Effector memory CD4-positive, alpha-beta T cell (primary cell): Measurements from ENCODE around the gene SAT2.
"Not testable (repeated sequence)": the region's sequence is repeated elsewhere in the genome, so short reads cannot be mapped to it uniquely, and the experiment has no call there.

Experiments
- DNase-seq, 3 donors: peaks; one replicate each; pipeline ENCODE4 v3.0.0-alpha.2; 2020
- H3K27ac ChIP-seq: 2 replicates; pipeline ENCODE4 v1.7.0; 2013; ENCODE audit warnings: mild to moderate bottlenecking, low read length, moderate library complexity; ENCODE audit not compliant: insufficient read depth, poor library complexity, severe bottlenecking
- H3K27me3 ChIP-seq: replicated peaks from 2 replicates; pipeline ENCODE4 v1.7.0; 2013; ENCODE audit warnings: mild to moderate bottlenecking, low read length; ENCODE audit not compliant: insufficient read depth, control insufficient read depth, poor library complexity, severe bottlenecking
- H3K36me3 ChIP-seq: 2 replicates; pipeline ENCODE4 v1.7.0; 2013; ENCODE audit warnings: mild to moderate bottlenecking, low read length, moderate library complexity; ENCODE audit not compliant: control insufficient read depth, insufficient read depth
- H3K4me1 ChIP-seq: 2 replicates; pipeline ENCODE4 v1.7.0; 2013; ENCODE audit warnings: low read length, mild to moderate bottlenecking; ENCODE audit not compliant: control insufficient read depth, insufficient read depth, poor library complexity, severe bottlenecking
- H3K4me3 ChIP-seq: 2 replicates; pipeline ENCODE4 v1.7.0; 2013; ENCODE audit warnings: low read length, low read depth, mild to moderate bottlenecking; ENCODE audit not compliant: insufficient read depth, poor library complexity, severe bottlenecking
- H3K9me3 ChIP-seq: 2 replicates; pipeline ENCODE4 v1.7.0; 2013; ENCODE audit warnings: mild to moderate bottlenecking, low read length, moderate library complexity; ENCODE audit not compliant: control insufficient read depth

SAT2 gene

DNA sequence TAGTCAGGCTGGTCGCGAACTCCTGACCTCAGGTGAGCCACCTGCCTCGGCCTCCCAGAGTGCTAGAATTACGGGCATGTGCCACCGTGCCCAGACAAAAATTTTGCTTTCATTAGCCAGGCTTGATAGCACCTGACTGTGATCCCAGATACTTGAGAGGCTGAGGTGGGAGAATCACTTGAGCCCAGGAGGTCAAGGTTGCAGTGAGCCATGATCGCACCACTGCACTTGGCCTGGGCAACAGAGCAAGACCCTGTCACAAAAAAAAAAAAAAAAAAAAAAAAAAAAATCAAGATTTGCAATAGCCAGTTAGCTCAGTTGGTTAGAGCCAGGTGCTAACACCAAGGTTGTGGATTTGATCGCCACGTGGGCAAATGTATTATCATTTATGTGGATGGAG is 6.8 kb downstream of the SAT2 start:
- DNase-seq, result no peak
- Histone ChIP-seq H3K27ac (no peak overlapping the region), H3K4me3 (no peak overlapping the region), H3K9me3 (no peaks in the 10 kb centered on the region), H3K27me3 (no peaks in the 10 kb centered on the region), H3K36me3 (no peaks in the 10 kb centered on the region), H3K4me1 (no peaks in the 10 kb centered on the region)

DNA sequence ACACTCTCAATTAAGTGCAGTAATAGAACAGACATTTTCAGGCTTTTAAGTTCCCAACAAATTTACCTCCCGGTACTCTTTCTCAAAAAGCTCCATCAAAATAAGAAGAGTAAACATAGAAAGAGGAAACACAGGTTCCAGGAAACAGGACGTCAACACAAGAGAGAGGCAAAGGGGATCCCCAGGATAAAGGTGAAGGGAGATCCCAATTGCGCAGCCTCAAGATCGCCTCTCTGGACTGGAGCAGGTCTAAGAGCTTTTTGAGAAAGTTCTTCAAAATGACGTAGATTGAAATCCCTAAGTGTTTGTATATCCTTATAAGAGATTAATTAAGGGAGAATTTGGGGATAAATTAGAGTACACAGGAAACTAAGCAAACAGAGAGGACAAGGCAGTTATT is 9.0 kb downstream of the SAT2 start:
- no peaks in the 10 kb centered on the region for H3K9me3 ChIP-seq
- DNase-seq, result no peak
- peaks cover 7% of the 10 kb centered on the region for H3K4me1 ChIP-seq
- H3K36me3 ChIP-seq, result no peaks in the 10 kb centered on the region
- no peak overlapping the region for H3K4me3 ChIP-seq
- H3K27ac ChIP-seq, result no peak overlapping the region
- no peaks in the 10 kb centered on the region for H3K27me3 ChIP-seq

- peak overlapping the region; percentile 69 for H3K27ac ChIP-seq
Observed at GRCh38 chr17:7615265-7615747, 12.3 kb downstream of the SAT2 start.

DNA sequence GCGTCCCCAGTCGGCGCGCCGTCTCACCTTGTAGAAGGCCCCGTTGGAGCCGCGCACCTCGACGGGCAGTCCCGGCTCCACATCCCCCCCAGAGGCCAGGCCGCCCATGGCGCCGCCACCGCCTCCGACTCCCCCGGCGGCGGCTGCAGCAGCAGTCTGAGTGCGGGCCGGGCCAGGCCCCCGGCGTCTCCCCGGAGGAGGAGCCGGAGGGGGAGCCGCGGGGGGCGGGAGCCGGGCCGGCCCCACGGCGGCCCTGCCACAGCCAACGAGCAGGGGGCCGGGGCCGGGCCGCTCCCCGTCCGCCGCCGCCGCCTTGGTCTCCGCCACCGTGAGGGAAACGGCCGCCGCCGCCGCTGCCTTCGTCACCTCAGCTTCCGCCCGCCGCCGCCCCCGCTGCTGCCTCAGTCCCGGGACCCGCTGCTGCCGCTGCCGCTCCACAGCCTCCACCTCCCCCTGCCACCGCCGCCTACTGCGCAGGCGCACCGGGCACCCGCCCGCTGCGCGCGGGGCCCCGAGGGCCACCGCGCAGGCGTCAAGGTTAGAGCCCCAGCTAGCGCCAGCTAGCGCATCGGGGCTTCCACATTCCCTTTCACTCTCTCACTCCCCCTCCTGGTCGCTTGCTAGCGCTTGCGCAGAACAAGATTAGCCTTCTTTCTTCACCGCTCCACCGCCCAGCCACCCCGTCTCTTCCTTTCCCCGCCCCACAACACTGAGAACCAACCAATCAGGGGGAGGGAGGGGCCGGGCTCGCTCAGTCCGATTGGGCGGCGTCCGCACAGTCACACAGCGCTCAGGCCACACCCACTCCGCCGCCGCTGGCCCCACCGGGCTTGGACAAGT is 13.0 kb downstream of the SAT2 start, which contains the start of gene FXR2:
FXR2 (minus strand) TSS at position 473 of the 840 bp plus-strand sequence; CDS start at position 108, 365 bp downstream.
- Histone ChIP-seq H3K36me3 (peaks cover 4% of the 10 kb centered on the region), H3K4me1 (peaks cover 17% of the 10 kb centered on the region), H3K4me3 (peak within 1 kb of the TSS; percentile 71), H3K27me3 (no peaks in the 10 kb centered on the region), H3K9me3 (no peaks in the 10 kb centered on the region), H3K27ac (peak within 1 kb of the TSS; percentile 75)
- peak; percentile 97 to 99 (median 98) for DNase-seq

More at GRCh38 chr17:7615265-7615747, 12.3 kb downstream of the SAT2 start:
- H3K36me3 ChIP-seq, result peaks cover 4% of the 10 kb centered on the region
- H3K4me1 ChIP-seq, result peaks cover 17% of the 10 kb centered on the region
- DNase-seq, result no peak
- no peaks in the 10 kb centered on the region for H3K27me3 ChIP-seq
- H3K9me3 ChIP-seq, result no peaks in the 10 kb centered on the region
- H3K4me3 ChIP-seq, result peak overlapping the region; percentile 70

DNA sequence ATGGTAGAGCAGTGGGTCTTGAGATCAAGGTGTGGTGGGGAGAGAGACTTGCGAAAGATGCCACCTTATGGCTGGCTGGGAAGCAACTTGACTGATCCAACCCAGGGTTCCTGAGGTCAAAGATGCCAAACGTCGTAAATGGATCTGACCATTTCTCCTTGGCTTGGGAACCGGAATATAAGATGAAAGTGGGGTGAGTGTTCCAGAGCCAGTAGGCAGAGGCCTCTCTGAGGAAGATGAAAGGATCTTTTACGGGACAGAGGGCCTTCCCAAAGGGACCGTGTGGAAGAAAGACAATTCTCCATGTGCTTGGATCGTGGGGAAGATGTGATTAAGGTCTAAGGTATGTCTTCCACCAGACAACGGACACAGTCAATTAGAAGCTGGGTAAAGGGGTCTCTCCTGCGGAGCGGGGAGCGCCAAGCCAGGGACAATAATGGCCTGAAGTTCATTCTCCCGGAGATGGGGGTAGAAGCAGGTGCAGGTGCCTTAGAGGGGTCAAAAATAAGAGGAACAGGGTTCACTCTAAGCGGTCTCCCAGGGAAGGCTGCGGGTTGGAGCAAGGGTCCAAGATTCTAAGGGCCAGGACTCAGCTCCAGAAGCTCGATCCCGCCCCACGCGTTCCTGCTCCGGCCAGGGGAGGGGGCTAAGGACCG is 13.7 kb downstream of the SAT2 start:
- DNase-seq, result no peak
- Histone ChIP-seq H3K27me3 (no peaks in the 10 kb centered on the region), H3K27ac (peak overlapping the region; percentile 75), H3K9me3 (no peaks in the 10 kb centered on the region), H3K36me3 (peaks cover 4% of the 10 kb centered on the region), H3K4me1 (peaks cover 17% of the 10 kb centered on the region), H3K4me3 (peak overlapping the region; percentile 71)

- no peak for DNase-seq
- no peak overlapping the region for H3K4me3 ChIP-seq
- peaks cover 9% of the 10 kb centered on the region for H3K36me3 ChIP-seq
- H3K27me3 ChIP-seq, result no peaks in the 10 kb centered on the region
- H3K9me3 ChIP-seq, result no peaks in the 10 kb centered on the region
- no peak overlapping the region for H3K27ac ChIP-seq
- peaks cover 17% of the 10 kb centered on the region for H3K4me1 ChIP-seq
Observed at GRCh38 chr17:7612294-7612640, 15.4 kb downstream of the SAT2 start.

GRCh38 chr17:7611635-7612293 is 15.9 kb downstream of the SAT2 start:
- Histone ChIP-seq H3K27ac (no peak overlapping the region), H3K4me3 (no peak overlapping the region), H3K4me1 (peaks cover 17% of the 10 kb centered on the region), H3K9me3 (no peaks in the 10 kb centered on the region), H3K36me3 (peaks cover 9% of the 10 kb centered on the region), H3K27me3 (no peaks in the 10 kb centered on the region)
- DNase-seq, result no peak

DNA sequence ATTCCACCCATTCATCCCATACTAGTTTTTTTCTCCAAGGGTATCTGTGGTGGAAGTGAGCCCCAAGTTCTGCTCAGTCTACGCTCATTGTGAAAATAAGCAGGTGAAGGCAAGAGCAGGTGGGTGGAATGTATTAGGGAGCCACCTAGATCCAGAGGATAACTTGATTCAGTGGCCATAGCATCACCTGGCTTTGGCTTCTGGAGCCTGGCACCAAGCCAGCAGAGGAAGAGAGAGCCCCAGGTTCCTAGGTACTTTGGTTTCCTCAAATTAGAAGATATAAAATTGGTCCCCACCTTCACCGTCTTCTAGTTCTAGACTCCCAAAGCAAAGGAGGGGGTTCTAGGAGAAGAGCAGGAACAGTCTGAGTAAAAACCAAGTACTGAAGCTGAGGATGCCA is 17.0 kb downstream of the SAT2 start:
- Histone ChIP-seq H3K27me3 (no peaks in the 10 kb centered on the region), H3K4me3 (no peak overlapping the region), H3K4me1 (peaks cover 17% of the 10 kb centered on the region), H3K9me3 (no peaks in the 10 kb centered on the region), H3K36me3 (peaks cover 15% of the 10 kb centered on the region), H3K27ac (no peak overlapping the region)
- DNase-seq, result no peak

- Histone ChIP-seq H3K9me3 (no peaks in the 10 kb centered on the region), H3K4me3 (no peak overlapping the region), H3K27me3 (no peaks in the 10 kb centered on the region), H3K4me1 (no peaks in the 10 kb centered on the region), H3K36me3 (peaks cover 43% of the 10 kb centered on the region), H3K27ac (no peak overlapping the region)
- no peak for DNase-seq
Observed at GRCh38 chr17:7606280-7606679, 21.3 kb downstream of the SAT2 start.

DNA sequence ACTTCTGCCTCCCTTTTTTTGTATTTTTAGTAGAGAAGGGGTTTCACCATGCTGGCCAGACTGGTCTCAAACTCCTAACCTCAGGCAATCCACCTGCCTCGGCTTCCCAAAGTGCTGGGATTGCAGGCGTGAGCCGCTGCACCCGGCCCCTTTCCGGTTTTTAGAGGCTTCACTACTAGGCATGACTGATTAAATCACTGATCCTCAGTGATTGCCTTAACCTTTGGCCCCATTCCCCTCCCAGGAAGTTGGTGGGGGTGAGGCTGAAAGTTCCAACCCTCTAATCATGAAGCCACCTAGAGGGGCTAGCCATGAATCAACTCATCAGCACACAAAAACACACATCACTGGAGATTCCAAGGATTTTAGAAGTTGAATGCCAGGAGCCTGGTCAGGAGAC is 30.1 kb downstream of the SAT2 start:
- not testable (repeated sequence) for DNase-seq, H3K9me3 ChIP-seq, H3K4me1 ChIP-seq, H3K4me3 ChIP-seq, H3K27ac ChIP-seq, H3K27me3 ChIP-seq
- peaks cover 67% of the 10 kb centered on the region for H3K36me3 ChIP-seq
